Measurements from ENCODE around the gene ELANE.

ELANE gene

DNA sequence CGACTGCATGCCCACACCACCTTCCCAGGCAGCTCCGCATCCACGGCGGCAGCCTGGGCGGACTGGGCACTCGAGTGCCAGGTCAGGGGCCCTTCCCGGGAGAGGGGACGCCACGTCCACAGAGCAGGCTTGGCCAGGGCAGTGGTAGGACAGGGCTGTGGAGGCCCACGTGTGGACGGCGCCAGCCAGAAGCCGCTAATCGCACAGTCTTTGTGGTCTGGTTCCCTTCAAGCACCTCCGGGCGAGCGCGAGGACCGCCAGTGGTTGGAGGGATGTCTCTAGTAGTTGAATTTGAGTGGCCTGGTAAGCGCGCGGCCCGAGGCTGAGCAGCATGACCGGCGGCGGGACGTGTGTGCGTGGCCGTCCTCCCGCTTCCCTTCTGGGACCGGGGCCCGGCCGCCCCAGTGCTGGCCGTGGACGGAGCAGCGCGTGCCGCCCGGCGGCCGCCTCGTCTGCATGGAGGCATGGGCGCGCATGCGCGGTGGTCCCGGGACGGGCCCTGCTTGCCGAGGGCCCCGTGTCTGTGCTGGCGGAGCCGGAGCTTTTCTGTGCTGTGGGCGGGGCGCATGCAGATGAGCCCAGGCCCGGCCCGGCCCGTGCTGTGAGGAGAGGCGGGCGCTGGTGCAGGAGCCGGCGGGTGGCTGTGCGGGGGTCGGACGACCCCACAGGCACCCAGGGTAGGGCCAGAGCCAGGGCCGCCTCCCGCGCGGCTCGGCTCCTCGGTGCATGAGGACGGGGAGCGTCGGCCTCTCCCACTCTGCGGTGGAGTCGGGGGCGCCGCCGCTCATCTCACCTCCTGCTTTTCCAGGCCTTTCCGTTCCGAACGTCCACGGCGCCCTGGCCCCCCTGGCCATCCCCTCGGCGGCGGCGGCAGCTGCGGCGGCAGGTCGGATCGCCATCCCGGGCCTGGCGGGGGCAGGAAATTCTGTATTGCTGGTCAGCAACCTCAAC is 46.2 kb upstream of the ELANE start:
- TF ChIP-seq, protein P1, sequence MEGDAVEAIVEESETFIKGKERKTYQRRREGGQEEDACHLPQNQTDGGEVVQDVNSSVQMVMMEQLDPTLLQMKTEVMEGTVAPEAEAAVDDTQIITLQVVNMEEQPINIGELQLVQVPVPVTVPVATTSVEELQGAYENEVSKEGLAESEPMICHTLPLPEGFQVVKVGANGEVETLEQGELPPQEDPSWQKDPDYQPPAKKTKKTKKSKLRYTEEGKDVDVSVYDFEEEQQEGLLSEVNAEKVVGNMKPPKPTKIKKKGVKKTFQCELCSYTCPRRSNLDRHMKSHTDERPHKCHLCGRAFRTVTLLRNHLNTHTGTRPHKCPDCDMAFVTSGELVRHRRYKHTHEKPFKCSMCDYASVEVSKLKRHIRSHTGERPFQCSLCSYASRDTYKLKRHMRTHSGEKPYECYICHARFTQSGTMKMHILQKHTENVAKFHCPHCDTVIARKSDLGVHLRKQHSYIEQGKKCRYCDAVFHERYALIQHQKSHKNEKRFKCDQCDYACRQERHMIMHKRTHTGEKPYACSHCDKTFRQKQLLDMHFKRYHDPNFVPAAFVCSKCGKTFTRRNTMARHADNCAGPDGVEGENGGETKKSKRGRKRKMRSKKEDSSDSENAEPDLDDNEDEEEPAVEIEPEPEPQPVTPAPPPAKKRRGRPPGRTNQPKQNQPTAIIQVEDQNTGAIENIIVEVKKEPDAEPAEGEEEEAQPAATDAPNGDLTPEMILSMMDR (IDR thresholded peaks at IDR 0.05; ENCODE audit: control extremely low read depth, extremely low read depth, low read depth, missing control alignments): no peak
- ChIA-PET POLR2A (no interaction called here), CTCF (no interaction called here)
- no peak for DNase-seq (ENCODE audit: extremely low spot score)

DNA sequence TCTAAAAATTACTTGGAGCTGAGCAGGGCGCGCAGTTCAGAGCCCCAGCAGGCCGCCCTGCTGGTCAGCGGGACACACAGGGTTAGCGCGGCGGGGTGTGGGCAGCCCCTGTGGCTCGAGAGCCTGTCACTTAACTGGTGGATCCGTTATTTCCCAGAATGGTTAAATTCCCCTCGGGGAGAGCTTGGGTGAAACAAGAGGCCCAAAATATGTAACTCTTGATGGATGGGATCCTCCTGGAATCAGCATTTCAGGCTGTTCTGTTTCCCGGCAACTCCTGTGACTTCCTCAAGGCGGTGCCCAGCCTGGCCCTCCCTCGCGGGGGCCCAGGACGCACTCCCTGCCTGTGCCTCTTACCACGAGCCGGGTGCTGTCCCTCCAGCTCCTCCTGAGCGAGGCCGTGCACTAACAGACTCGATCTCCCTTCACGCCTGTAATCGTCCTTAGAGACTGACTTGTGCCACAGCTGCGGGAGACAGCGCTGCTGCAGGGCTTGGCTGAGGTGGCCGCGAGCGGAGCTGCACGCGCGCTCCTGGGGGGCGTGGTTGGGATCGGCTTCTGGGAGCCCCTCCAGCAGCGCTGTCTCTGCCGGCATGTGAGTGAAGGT is 45.2 kb upstream of the ELANE start:
- TF ChIP-seq, protein P1 (IDR thresholded peaks at IDR 0.05; ENCODE audit: control extremely low read depth, extremely low read depth, low read depth, missing control alignments): no peak
- CTCF ChIA-PET: no interaction called here
- POLR2A ChIA-PET: no interaction called here
- no peak for DNase-seq (ENCODE audit: extremely low spot score)

DNA sequence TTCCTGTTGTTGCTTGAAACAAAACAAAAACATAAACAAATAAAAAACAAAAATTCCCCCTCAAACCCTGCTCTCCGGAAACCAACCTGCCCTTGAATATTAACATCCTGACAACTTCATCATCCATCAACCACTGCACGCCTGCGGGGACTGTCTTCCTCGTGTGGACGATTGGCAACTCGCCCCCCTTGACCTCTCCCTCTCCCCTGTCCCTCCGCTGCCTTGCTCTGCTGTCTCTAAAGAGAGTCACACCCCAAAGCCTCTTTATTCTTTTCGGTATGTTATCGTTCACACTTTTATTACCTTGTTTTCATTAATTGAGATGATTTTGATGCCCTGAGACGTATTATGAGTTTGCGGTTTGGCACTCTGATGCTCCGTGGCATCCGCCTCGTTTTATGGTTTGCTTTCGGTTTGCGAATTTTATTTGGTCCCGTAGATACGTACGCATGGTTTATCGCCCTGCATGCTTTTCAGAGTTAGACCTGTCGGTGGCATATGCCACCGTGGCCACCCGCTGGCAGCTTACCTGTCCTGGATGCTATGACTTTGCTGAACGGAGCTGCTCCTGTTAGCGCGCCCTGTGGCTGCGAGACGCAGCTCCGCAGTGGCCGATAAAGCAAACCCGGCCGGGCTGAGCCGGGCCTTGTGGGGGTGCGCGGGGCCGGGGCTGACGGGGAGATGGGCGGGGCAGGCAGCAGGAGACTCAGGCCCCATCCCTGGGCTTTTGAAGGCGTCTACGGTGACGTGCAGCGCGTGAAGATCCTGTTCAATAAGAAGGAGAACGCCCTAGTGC is 44.3 kb upstream of the ELANE start:
- DNase-seq (ENCODE audit: extremely low spot score): no peak
- ChIA-PET CTCF (no interaction called here), POLR2A (interaction anchor here (1.0 kb wide), 1 partner anchor 99 kb away, joined by 3 read pairs; no protein-coding TSS in a partner anchor)
- TF ChIP-seq, protein P1 (IDR thresholded peaks at IDR 0.05; ENCODE audit: control extremely low read depth, extremely low read depth, low read depth, missing control alignments): no peak

DNA sequence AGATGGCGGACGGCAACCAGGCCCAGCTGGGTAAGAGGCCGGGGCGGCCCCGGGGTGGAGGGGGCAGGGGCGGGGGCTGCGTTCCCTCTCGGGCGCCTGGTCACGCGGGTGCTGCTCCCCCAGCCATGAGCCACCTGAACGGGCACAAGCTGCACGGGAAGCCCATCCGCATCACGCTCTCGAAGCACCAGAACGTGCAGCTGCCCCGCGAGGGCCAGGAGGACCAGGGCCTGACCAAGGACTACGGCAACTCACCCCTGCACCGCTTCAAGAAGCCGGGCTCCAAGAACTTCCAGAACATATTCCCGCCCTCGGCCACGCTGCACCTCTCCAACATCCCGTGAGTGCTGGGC is 43.7 kb upstream of the ELANE start:
- CTCF ChIA-PET: no interaction called here
- POLR2A ChIA-PET: interaction anchor here (0.6 to 1.0 kb wide), 2 partner anchors 39 to 99 kb away, joined by 3 to 7 read pairs; no protein-coding TSS in a partner anchor
- no peak for DNase-seq (ENCODE audit: extremely low spot score)
- TF ChIP-seq, protein P1 (IDR thresholded peaks at IDR 0.05; ENCODE audit: control extremely low read depth, extremely low read depth, low read depth, missing control alignments): no peak

DNA sequence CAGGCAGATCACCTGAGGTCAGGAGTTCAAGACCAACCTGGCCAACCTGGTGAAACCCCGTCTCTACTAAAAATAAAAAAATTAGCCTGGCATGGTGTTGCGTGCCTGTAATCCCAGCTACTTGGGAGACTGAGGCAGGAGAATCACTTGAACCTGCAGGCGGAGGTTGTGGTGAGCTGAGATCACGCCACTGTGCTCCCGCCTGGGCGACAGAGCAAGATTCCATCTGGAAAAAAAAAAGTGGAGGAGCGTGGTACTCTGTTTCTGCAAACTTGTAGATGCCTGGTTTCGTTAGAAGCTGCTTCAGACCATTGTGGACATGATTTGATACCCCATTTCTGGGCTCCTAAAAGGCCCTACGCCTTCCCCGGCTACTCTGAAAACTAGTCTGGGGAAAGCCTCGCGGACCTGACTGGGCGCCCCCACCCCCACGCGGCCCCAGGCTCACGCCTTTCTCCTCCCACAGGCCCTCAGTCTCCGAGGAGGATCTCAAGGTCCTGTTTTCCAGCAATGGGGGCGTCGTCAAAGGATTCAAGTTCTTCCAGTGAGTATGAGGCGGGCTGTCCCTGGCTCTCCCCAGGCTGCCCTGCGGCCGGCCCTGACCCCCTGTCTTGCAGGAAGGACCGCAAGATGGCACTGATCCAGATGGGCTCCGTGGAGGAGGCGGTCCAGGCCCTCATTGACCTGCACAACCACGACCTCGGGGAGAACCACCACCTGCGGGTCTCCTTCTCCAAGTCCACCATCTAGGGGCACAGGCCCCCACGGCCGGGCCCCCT is 41.8 kb upstream of the ELANE start:
- TF ChIP-seq, protein P1 (IDR thresholded peaks at IDR 0.05; ENCODE audit: control extremely low read depth, extremely low read depth, low read depth, missing control alignments): no peak
- ChIA-PET POLR2A (interaction anchor here (0.6 to 3.0 kb wide), 3 partner anchors 10 to 1023 kb away, joined by 3 to 14 read pairs (median 3); no protein-coding TSS in a partner anchor), CTCF (interaction anchor here (1.3 kb wide), 1 partner anchor 8 kb away, joined by 5 read pairs; no protein-coding TSS in a partner anchor)
- DNase-seq (ENCODE audit: extremely low spot score): no peak

All from GM10248 (cell line).